Stimulated activated CD8-positive, alpha-beta memory T cell treated with anti-CD3 and anti-CD28 coated beads, Interleukin-4, amount 100 ng/mL, for 1 hour (primary cell): ENCODE data around the gene ZNF771.
"Not testable (repeated sequence)": the region's sequence is repeated elsewhere in the genome, so short reads cannot be mapped to it uniquely, and the experiment has no call there.

Experiments
- DNase-seq, 2 donors: peaks; one replicate each; pipeline ENCODE4 v3.0.0-alpha.2; 2020; ENCODE audit warnings: low read depth in 2 of 2, low spot score in 1 of 2

ZNF771 gene

DNA sequence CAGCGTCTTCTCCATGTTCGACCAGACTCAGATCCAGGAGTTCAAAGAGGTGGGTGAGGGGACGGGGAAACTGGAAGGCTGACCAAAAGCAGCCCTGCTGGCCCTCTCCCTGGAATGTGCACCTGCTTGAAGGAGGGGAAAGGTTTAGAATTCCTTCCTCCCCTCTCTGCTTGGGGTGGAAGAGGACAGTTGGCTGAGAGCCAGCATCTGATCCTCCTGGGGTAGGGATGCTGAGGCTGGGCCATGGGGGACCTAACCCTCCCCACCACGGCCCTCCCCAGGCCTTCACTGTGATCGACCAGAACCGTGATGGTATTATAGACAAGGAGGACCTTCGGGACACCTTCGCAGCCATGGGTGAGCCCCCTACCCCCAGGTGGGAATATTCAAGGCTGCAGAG lies 31.5 kb upstream of the ZNF771 start:
- no peak for DNase-seq

DNA sequence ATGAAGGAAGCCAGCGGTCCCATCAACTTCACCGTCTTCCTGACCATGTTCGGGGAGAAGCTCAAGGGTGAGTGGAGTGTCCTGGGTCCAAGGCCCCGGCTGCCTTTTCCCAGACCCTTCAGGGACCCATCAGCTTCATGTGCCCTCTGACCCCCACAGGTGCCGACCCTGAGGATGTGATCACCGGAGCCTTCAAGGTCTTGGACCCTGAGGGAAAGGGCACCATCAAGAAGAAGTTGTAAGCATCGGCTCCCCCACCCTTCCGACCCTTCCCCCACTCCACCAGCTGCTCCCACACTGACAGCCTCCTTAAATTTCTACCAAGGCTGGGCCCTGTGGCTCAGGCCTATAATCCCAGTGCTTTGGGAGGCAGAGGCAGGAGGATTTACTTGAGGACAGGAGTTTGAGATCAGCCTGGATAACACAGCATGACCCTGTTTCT lies 30.9 kb upstream of the ZNF771 start:
- no peak for DNase-seq

DNA sequence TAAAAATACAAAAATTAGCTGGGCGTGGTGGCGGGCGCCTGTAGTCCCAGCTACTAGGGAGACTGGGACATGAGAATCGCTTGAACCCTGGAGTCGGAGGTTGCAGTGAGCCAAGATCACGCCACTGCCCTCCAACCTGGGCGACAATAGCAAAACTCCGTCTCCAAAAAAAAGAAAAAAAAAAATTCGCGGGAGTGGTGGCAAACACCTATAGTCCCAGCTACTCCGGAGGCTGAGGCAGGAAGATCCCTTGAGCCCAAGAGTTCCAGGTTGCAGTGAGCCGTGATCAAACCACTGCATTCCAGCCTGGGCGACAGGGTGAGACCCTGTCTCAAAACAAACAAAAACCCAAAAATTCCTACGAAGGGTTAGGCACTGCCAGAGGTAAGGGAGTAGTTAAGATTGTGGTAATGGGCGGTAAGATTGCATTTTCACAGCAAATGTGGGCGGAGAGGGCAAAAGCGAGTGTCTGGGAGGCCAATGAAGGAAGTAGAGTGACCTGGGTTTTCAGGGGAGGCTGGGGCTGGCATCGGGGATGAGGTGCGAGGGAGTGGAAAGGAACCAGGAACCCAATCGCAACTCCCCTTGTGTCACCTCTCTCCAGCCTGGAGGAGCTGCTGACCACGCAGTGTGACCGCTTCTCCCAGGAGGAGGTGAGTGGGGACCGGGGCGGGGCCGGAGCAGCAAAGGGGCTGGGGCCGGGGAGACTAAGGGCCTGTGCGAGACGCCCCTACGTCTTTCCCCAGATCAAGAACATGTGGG lies 30.2 kb upstream of the ZNF771 start:
- no peak for DNase-seq

DNA sequence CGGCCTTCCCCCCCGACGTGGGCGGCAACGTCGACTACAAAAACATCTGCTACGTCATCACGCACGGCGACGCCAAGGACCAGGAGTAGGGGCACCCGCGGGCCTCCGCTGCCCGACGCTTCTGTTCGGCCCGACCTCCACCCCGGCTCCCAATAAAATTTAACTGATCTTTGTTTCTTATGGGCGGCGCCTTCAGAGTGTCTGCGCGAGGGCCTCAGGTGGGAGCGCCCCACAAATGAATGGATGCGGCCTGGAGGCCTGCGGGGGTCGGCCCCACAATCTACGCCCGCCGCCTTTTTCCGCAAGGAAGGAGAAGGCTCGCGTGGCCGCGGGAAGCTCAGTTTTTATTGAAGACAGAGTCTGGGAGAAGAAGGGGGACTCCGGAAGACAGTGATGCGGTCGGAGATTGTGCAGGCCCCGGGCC lies 29.6 kb upstream of the ZNF771 start:
- DNase-seq: peak; percentile 79

DNA sequence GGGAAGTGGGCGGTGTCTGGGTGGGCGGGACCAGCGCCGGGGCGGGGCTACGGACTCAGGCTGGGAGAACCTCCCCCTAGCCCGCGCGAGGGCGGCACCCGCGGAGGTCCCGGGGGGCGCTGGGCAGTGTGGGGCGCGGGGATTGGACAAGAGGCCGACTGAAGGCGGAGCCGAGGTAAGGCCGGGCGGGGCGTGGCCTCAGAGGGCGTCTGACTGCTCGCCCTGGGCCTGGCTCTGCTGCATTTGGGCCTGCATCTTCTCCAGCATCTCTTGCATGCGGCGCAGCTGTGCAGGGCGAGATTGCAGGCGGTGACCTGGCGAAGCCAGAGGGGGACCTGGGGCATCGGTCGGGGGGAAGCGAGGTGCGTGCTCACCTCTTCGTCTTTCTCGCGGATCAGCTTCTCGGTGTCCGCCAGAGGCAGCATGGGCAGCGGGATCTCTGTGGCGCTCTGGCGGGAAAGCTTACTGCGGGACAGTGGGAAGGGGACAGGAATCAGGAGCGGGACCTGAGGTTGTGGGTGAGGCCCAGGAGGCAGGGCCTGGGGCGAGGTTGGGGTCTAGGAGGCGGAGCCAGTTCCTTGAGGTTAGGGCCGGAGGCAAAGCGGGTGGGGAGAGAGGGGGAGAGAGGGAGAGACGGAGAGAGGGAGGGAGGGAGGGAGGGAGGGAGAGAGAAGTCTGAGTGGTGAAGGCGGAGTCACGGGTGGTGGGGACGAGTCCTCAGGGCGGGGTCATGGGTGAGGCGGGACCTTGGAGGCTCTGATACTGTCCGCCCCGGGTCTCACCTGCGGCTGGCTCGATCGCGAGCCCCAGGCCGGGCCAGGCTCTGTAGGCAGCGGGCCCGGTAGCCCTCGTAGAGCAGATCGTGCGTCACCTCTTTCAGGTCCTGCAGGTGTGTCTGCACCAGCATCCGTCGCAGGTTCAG lies 28.9 kb upstream of the ZNF771 start:
- DNase-seq: peak; percentile 98 to 100

DNA sequence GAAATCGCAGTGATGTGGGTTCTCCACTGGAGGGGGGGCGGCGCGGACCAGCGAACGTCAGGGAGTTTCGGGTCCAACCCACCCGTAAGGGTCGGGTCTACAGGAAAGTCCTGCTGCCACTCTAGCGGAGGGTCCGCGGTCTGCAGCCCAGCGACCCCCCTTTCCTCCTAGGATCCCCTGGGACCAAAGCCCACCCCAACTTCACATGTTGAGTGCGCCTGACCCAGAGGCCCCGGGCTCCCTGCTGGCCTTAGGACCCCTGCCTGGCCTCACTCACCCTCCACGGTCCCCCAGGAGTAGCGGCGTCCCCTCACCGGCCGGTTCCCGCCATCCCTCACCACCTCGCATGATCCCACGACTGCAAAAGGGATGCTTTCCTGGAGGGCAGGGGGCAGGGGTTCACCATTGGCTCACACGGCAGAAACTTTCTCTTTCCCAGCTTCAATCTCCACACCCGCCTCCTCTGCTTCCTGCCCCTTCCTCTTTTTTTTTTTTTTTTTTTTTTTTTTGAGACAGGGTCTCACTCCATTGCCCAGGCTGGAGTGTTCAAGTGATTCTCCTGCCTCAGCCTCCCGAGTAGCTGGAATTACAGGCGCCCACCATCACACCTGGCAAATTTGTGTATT lies 28.1 kb upstream of the ZNF771 start:
- no peak for DNase-seq

DNA sequence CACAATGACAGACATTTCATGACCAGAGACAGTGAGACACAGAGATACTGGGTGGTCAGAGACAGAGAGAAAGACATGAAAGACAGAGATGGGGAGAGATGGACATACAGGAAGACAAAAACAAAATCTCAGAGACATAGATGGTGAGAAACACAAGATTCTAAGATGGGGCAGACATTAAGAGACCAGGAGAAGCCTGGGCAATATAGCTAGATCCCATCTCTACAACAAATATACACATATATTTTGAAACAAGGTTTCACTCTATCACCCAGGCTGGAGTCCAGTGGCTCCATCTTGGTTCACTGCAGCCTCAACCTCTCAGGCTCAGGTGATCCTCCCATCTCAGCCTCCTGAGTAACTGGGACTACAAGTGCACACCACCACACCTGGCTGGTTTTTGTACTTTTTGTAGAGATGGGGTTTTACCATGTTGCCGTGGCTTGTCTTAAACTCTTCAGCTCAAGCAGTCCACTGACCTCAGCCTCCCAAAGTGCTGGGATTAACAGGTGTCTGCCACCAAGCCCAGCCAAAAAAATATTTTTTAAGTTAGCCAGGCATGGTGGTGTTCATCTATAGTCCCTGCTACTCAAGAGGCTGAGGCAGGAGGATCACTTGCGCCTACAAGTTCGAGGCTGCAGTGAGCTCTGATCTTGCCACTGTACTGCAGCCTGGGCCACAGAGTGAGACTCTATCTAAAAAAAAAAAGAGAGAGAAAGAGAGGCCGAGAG lies 27.2 kb upstream of the ZNF771 start:
- DNase-seq: no peak

DNA sequence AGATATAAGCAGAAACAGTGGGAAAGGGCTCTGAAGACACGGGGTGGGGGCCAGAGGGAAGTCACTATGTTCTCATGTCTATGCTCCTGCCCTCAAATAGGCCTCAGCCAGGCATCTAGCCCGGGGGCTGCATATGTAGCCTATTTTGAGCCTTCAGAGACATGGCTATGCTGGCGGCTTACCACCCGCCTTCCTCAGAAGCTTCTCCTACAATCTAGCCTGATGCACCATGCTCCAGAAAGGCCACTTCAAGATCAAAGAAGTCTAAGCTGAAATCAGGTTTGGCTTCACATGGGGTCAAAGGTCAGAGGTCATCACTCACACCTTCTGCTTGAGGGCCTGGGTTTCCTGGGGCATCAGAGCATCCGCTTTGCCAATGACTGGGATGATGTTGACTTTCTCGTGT lies 26.6 kb upstream of the ZNF771 start:
- no peak for DNase-seq

DNA sequence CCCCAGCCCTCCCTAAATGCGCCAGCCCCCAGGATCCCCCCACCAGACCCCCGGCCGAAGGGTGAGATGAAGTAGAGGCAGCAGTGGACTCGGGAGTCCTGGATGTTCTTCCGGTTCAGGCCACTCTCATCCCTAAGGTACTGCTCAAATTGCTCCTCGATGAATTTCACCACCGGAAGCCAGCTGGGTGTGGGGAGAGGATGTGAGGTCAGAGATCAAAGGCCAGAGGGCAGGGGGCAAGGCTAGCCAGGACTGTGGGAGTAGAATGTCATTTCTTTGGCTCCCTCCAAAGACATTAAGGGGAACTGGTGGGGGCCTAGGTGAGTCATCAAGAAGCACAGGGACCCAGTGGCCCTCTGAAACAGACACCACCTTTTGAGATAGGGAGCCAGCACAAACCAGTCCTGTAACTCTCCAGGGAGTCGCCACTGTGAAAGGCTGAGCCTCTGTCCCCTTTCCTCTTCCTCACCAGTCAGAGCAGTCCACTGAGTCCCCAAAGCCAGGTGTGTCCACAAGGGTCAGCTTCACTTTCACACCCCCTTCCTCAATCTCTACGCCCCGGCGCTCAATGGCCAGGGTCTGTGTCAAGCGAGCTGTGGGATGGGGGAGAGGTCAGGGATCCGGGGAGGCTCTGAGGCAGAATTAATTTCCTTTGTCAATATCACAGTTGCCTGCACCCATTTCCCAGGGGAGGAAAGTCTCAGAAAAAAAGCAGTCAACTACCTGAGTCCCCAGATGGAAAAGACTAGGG lies 25.9 kb upstream of the ZNF771 start:
- DNase-seq: no peak

DNA sequence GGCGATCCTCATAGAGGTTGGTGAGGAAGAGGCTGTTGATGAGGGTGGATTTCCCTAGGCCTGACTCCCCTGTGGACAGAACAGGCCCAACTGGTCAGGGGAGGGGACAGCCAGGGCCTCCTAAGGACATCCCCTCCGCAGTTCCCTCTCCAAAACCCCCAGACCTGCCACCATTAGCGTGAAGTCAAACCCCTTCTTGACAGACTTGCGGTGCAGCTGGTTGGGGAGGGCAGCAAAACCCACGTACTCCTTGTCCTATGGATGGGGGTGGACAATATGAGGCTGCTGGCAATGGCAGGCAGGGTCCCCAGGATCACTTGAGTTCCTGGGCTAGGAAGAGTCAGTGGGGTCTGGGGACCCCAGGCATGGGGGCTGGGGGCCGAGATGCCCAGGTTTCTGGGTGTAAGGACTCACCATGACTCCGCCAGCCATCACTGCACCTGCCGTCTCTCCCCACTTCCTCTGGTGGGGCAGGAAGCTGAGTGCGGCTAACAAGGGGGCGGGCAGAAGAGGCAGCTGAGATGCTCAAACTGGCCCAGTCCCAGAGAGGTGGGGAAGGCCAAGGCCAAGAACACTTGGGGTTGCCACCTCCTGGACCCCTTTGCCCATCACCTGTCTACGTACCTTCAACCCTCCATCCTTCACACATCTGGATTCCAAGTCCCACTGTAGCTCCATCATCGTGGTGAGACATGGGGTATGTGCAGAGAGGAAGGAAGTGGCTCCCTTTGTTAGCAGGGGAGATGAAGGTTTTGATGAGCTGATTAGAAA lies 25.1 kb upstream of the ZNF771 start, which contains the start of gene SEPTIN1:
TSS of gene SEPTIN1 (minus strand) at position 451 of the 771 bp plus-strand sequence. CDS start at position 432, 19 bp downstream.
- peak; percentile 47 to 60 for DNase-seq

DNA sequence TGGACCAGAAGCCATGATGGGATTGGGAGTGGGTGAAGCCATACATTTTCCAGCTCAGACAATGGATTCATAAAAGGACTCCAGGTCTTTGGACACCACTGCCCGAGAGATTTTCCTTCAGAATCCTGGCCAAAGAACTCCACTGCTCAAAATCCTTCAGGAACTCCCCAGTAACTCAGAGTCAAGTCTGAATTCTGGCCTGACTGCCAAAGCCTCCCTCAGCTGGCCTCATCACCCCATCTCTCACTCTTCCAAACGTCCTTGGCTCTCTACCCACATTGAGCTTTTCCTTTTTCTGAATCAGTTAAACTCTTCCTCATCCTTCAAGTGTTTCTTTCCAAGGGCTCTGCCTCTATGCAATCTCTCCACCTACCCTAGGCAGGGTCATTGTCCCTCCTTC lies 23.9 kb upstream of the ZNF771 start:
- no peak for DNase-seq

DNA sequence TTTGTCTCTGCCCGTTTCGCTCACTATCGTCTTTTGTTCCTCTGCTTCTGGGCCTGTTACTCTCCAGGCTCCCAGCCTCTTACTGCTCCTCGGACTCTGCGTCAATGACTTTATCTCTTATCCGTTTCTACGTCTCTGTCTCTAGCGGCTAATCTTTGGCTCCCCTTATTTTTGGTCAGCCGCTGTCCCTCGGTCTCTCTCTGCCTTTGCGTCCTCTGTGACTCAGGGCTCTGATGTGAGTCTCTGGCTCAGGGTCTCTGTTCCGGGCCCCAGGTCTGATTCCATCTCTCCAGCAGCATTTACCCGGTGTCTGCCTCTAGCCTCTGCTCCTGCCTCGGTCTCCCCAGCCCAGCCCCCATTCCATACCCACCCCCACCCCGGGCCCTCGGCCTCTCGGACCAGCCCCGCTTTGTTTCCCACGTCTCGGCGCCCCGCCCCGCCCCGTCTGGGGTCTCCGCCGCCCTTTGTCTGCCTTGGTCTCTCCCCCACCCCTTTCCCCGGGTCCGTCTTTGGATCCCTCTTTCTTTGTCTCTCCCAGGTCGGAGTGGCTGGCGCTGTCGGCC lies 12.7 kb upstream of the ZNF771 start:
- DNase-seq: no peak

DNA sequence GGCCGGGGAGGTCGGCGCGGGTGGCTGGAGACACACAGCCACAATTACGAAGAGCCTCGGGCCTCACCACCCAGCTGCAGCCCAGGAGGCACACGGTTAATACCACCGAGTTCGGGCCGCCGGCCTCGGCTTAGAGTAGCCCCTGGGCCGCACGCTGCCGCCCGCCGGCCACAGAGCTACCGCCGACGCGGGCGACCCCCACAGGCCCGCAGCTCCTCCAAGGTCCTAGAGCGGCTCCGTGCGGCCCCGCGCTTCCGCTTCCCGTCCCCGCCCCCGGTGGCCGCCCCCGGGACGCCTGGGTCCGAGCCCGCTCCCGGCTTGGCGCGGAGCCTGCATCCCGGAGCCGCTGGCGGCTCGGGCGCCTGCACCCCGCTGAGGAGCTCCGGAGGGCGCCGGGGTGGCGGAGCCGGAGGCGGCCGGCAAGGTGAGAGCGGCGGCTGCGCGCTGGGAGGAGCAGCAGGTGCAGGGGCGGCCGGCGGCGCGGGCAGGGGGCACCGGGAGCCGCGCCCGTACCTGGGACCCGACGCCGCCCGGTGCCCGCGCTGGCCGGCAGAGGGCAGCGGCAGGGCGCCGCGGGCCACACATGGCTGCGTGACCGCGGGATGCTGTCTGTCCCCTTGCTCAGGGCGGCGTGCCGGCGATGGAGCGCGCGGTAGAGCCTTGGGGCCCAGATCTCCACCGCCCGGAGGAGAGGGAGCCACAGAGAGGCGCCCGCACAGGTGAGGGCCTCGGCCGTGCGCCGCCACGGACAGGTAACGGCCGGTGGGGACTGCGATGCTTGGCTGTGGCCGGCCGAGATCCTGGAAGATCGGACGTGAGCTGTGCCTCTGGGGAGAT lies 12.0 kb upstream of the ZNF771 start, which contains the start of gene ZNF48:
TSS of gene ZNF48 (plus strand) at position 266 of the 837 bp plus-strand sequence. CDS start at position 641, 375 bp downstream.
- no peak for DNase-seq

DNA sequence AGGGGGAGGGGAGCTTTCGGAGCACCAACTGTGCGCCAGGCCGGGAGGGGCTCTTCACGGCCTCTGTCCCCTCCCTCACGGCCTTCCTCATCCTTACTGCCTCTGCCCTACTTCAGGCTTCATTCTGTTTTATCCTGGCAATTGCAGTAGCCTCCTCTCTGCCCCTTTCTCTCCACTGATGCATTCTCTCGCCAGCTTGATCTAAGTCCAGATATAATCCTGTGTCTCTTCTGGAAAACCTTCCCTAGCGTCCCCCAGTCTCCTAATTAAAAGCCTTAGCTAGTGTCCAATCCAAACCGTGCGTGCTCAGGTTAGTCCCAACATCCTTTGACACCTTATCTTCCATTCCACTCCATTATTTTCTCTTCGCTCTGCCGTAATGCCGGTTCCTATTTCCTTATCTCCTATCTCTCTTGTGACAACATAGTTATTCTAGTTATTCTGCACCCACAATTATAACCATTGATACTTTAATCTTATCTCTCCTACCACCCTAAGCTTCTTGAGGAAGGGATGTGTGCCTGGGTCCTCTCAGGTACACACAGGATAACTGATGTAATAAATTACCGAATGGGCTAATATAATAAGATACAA lies 11.3 kb upstream of the ZNF771 start:
- no peak for DNase-seq

DNA sequence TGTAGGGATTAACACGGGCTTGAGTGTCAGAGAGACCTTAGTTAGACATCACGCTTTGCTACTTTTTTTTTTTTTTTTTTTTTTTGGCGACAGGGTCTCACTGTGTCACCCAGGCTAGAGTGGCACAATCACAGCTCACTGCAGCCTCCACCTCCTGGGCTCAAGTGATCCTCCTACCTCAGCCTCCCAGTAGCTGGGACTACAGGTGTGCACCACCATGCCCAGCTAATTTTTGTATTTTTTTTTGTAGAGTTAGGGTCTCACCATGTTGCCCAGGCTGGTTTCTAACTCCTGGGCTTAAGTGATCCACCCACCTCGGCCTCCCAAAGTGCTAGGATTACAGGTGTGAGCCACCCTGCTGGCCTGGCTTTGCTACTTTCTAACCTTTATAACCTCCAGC lies 10.8 kb upstream of the ZNF771 start:
- DNase-seq: not testable (repeated sequence)

DNA sequence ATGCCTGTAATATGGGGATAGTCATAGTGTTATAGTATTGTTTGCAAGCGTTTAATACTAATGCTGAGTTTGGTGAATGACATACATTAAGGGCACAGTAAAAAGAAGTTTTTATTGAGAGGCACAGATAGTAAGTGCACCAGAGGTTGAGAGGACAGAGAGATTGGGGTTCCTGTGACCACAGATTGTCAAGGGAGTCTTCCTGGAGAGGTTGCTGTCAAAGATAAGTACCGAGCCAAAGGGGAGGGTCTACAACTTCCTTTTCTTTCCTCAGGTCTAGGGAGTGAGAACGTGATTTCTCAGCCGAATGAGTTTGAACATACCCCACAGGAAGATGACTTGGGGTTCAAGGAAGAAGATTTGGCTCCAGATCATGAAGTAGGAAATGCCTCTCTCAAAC lies 10.3 kb upstream of the ZNF771 start:
- no peak for DNase-seq

DNA sequence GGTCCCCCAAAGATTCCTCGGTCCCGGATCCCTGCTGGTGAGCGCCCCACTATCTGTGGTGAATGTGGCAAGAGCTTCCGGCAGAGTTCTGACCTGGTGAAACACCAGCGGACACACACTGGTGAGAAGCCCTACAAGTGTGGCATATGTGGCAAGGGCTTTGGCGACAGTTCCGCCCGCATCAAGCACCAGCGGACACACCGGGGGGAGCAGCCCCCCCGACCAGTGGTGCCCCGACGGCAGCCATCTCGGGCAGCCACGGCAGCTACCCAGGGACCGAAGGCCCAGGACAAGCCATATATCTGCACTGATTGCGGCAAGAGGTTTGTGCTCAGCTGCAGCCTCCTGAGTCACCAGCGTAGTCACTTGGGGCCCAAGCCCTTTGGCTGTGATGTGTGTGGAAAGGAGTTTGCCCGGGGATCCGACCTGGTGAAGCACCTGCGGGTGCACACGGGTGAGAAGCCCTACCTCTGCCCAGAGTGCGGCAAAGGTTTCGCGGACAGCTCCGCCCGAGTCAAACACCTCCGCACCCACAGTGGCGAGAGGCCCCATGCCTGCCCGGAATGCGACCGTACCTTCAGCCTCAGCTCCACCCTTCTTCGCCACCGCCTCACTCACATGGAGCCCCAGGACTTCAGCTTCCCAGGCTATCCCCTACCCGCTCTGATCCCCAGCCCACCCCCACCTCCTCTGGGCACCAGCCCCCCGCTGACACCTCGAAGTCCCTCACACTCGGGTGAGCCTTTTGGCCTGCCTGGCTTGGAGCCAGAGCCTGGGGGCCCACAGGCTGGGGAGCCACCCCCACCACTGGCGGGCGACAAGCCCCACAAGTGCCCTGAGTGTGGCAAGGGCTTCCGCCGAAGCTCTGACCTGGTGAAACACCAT lies 9.4 kb upstream of the ZNF771 start:
- no peak for DNase-seq
